ENCODE results near the gene BORCS8. TPM values are rescaled to one million over a fixed set of nuclear protein-coding genes. Genes with fewer than 3 reads are reported as not detected.
A peak's percentile ranks its signal among the peaks of the same experiment; 100 is the strongest.

Gene BORCS8
- total RNA-seq, 4 donors from 2014 or later, result 9.4 to 28.8 (median 14.7) TPM

GRCh38 chr19:19227217-19227616 lies 35.3 kb upstream of the BORCS8 start:
- no CpG with 5 or more reads among the region's 4 CpGs for WGBS, 2 donors (ENCODE audit: low coverage in 1 of 2)
- Histone ChIP-seq H3K27me3 (peaks cover 74% of the 10 kb centered on the region), H3K27ac (no peak overlapping the region), H3K9me3 (peaks cover 0 to 1% (median 0%) of the 10 kb centered on the region in 3 donors), H3K36me3 (no peaks in the 10 kb centered on the region), H3K4me1 (peaks cover 0 to 11% (median 3%) of the 10 kb centered on the region in 3 donors), H3K4me3 (no peak overlapping the region)
- no peak for ATAC-seq
- TF ChIP-seq EP300 (IDR thresholded peaks at IDR 0.05), result no peak
- no peak for TF ChIP-seq POLR2A (IDR thresholded peaks at IDR 0.05)
- TF ChIP-seq, protein P1, sequence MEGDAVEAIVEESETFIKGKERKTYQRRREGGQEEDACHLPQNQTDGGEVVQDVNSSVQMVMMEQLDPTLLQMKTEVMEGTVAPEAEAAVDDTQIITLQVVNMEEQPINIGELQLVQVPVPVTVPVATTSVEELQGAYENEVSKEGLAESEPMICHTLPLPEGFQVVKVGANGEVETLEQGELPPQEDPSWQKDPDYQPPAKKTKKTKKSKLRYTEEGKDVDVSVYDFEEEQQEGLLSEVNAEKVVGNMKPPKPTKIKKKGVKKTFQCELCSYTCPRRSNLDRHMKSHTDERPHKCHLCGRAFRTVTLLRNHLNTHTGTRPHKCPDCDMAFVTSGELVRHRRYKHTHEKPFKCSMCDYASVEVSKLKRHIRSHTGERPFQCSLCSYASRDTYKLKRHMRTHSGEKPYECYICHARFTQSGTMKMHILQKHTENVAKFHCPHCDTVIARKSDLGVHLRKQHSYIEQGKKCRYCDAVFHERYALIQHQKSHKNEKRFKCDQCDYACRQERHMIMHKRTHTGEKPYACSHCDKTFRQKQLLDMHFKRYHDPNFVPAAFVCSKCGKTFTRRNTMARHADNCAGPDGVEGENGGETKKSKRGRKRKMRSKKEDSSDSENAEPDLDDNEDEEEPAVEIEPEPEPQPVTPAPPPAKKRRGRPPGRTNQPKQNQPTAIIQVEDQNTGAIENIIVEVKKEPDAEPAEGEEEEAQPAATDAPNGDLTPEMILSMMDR (IDR thresholded peaks at IDR 0.05), result no peak
- no peak for TF ChIP-seq POLR2AphosphoS5 (IDR thresholded peaks at IDR 0.05)

DNA sequence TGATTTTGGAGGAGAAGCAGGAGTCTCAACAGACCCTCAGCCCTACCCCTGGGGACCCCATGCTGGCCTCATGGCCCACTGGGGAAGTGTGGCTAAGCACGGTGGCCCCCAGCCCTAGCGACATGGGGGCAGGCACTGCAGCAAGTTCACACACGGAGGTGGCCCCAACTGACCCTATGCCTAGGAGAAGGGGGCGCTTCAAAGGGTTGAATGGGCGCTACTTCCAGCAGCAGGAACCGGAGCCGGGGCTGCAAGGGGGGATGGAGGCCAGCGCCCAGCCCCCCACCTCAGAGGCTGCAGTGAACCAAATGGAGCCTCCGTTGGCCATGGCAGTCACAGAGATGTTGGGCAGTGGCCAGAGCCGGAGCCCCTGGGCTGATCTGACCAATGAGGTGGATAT lies 34.7 kb upstream of the BORCS8 start:
- no peaks in the 10 kb centered on the region for H3K9me3 ChIP-seq
- peaks cover 0 to 11% (median 3%) of the 10 kb centered on the region in 3 donors for H3K4me1 ChIP-seq
- no peak for ATAC-seq
- no peaks in the 10 kb centered on the region for H3K36me3 ChIP-seq
- H3K4me3 ChIP-seq, result no peak overlapping the region
- no peak overlapping the region for H3K27ac ChIP-seq
- TF ChIP-seq EP300 (IDR thresholded peaks at IDR 0.05) (no peak), POLR2A (IDR thresholded peaks at IDR 0.05) (no peak), POLR2AphosphoS5 (IDR thresholded peaks at IDR 0.05) (no peak)
- TF ChIP-seq, protein P1 (IDR thresholded peaks at IDR 0.05), result no peak
- H3K27me3 ChIP-seq, result peaks cover 74% of the 10 kb centered on the region
- no CpG with 5 or more reads among the region's 10 CpGs for WGBS, 2 donors (ENCODE audit: low coverage in 1 of 2)

DNA sequence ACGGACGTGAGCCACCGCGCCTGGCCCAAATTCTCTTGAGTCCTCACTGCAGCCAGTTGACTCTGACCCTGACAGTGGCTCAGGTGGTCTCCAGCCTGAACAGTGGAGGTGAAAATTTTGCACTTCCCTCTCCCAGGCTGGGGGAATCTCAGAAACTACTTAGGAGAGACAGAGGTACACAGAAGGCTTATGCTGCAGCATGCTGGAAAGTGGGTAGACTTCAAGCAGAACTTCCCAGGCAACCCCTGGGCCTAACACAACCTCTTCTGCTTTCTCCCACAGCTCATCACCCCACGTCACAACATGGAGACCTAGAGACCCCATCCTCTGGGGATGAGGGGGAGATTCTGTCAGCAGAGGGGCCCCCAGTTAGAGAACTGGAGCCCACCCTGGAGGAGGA lies 34.3 kb upstream of the BORCS8 start:
- no peak overlapping the region for H3K4me3 ChIP-seq
- no peaks in the 10 kb centered on the region for H3K36me3 ChIP-seq
- H3K27ac ChIP-seq, result no peak overlapping the region
- no peaks in the 10 kb centered on the region for H3K9me3 ChIP-seq
- TF ChIP-seq POLR2A (IDR thresholded peaks at IDR 0.05) (no peak), POLR2AphosphoS5 (IDR thresholded peaks at IDR 0.05) (no peak), EP300 (IDR thresholded peaks at IDR 0.05) (no peak)
- TF ChIP-seq, protein P1 (IDR thresholded peaks at IDR 0.05), result no peak
- WGBS, 2 donors (ENCODE audit: low coverage in 1 of 2), result no CpG with 5 or more reads among the region's 5 CpGs
- H3K4me1 ChIP-seq, result peaks cover 0 to 11% (median 3%) of the 10 kb centered on the region in 3 donors
- no peak for ATAC-seq
- H3K27me3 ChIP-seq, result peaks cover 79% of the 10 kb centered on the region

- peak overlapping the region in 1 of 2 donors; percentile 41 for H3K4me3 ChIP-seq
- no peaks in the 10 kb centered on the region for H3K36me3 ChIP-seq
- H3K27ac ChIP-seq, result no peak overlapping the region
- no peak for TF ChIP-seq POLR2A (IDR thresholded peaks at IDR 0.05)
- no peak for TF ChIP-seq EP300 (IDR thresholded peaks at IDR 0.05)
- TF ChIP-seq, protein P1 (IDR thresholded peaks at IDR 0.05), result peak in 3 of 4 experiments; percentile 39 to 75 (median 54)
- no peak for TF ChIP-seq POLR2AphosphoS5 (IDR thresholded peaks at IDR 0.05)
- H3K27me3 ChIP-seq, result peaks cover 82% of the 10 kb centered on the region
- H3K9me3 ChIP-seq, result no peaks in the 10 kb centered on the region
- H3K4me1 ChIP-seq, result peaks cover 0 to 11% (median 3%) of the 10 kb centered on the region in 3 donors
- WGBS, 2 donors (ENCODE audit: low coverage in 1 of 2), result 0% methylated on average over 1 of the region's 59 CpGs; no CpG with 5 or more reads in 1 of the 2 donors
- ATAC-seq, result peak; percentile 36
Observed at GRCh38 chr19:19224852-19225494, 33.0 kb upstream of the BORCS8 start.

Measured in gastroesophageal sphincter (tissue), 4 donors.